ENCODE measurements around the gene LLGL2. TPM values are rescaled to one million over a fixed set of nuclear protein-coding genes. Genes with fewer than 3 reads are reported as not detected.

LLGL2 gene
- total RNA-seq, 1 experiment from 2014 or later, result 165 TPM

GRCh38 chr17:75584849-75585175, 59.3 kb downstream of the LLGL2 start:
- no peaks in the 10 kb centered on the region for H3K9me3 ChIP-seq
- Mint-ChIP-seq H3K27ac (ENCODE audit: unreplicated experiment) (no peak overlapping the region), H3K36me3 (ENCODE audit: insufficient read depth, unreplicated experiment) (peaks cover 15% of the 10 kb centered on the region), H3K4me3 (ENCODE audit: unreplicated experiment) (no peak overlapping the region), H3K27me3 (ENCODE audit: insufficient read depth, unreplicated experiment) (no peaks in the 10 kb centered on the region), H3K4me1 (ENCODE audit: low read depth, unreplicated experiment) (no peaks in the 10 kb centered on the region), H3K9me3 (ENCODE audit: unreplicated experiment) (peaks cover 11% of the 10 kb centered on the region)
- no peak overlapping the region for H3K4me3 ChIP-seq (ENCODE audit: low read depth, low read length)
- H3K27me3 ChIP-seq (replicated peaks; ENCODE audit: control insufficient read depth, insufficient read depth, low read length), result no peaks in the 10 kb centered on the region
- intact Hi-C loops (cut with micrococcal nuclease; ENCODE audit: unreplicated experiment), result loop anchor here (5.0 kb wide), 1 partner anchor 58 kb away; the partner anchor contains the start of gene LLGL2
- ChIA-PET CTCF (interaction anchor here (1.0 to 1.3 kb wide), 2 partner anchors 28 to 68 kb away, joined by 3 to 4 read pairs; partner anchors contain the start of gene TSEN54), POLR2A (no interaction called here)
- no peaks in the 10 kb centered on the region for H3K36me3 ChIP-seq (ENCODE audit: control insufficient read depth, insufficient read depth, low read length)
- no peak for DNase-seq
- no TSS peak for BruUV-seq (replicated peaks)
- no peak for TF ChIP-seq CTCF (IDR thresholded peaks at IDR 0.05; ENCODE audit: insufficient read depth in 1 of 2, low read depth in 1 of 2, low read length in 1 of 2, severe bottlenecking in 1 of 2, unreplicated experiment in 1 of 2)
- peaks cover 11% of the 10 kb centered on the region for H3K4me1 ChIP-seq

GRCh38 chr17:75587675-75588595, 62.4 kb downstream of the LLGL2 start, which contains the start of gene MYO15B:
MYO15B (plus strand) TSS chr17:75587800; CDS start chr17:75588058, 258 bp downstream.
- H3K9me3 Mint-ChIP-seq (ENCODE audit: unreplicated experiment), result no peaks in the 10 kb centered on the region
- intact Hi-C loops (cut with micrococcal nuclease; ENCODE audit: unreplicated experiment), result loop anchor here (2.0 to 5.0 kb wide), 2 partner anchors 61 to 73 kb away; partner anchors contain the start of genes CASKIN2 and LLGL2
- H3K27me3 Mint-ChIP-seq (ENCODE audit: insufficient read depth, unreplicated experiment), result no peaks in the 10 kb centered on the region
- POLR2A ChIA-PET, result interaction anchor here (1.3 kb wide), 1 partner anchor 61 kb away, joined by 3 read pairs; no protein-coding TSS in a partner anchor
- Histone ChIP-seq H3K27me3 (replicated peaks; ENCODE audit: control insufficient read depth, insufficient read depth, low read length) (no peaks in the 10 kb centered on the region), H3K9me3 (no peaks in the 10 kb centered on the region), H3K36me3 (ENCODE audit: control insufficient read depth, insufficient read depth, low read length) (no peaks in the 10 kb centered on the region), H3K4me1 (peaks cover 14% of the 10 kb centered on the region), H3K4me3 (ENCODE audit: low read depth, low read length) (no peak within 1 kb of the TSS)
- peaks cover 5% of the 10 kb centered on the region for H3K36me3 Mint-ChIP-seq (ENCODE audit: insufficient read depth, unreplicated experiment)
- H3K4me1 Mint-ChIP-seq (ENCODE audit: low read depth, unreplicated experiment), result no peaks in the 10 kb centered on the region
- no TSS peak for BruUV-seq (replicated peaks)
- H3K4me3 Mint-ChIP-seq (ENCODE audit: unreplicated experiment), result no peak within 1 kb of the TSS
- CTCF ChIA-PET, result interaction anchor here (0.8 kb wide), 1 partner anchor 23 kb away, joined by 5 read pairs; no protein-coding TSS in a partner anchor
- H3K27ac Mint-ChIP-seq (ENCODE audit: unreplicated experiment), result no peak within 1 kb of the TSS
- TF ChIP-seq CTCF (IDR thresholded peaks at IDR 0.05; ENCODE audit: insufficient read depth in 1 of 2, low read depth in 1 of 2, low read length in 1 of 2, severe bottlenecking in 1 of 2, unreplicated experiment in 1 of 2), result no peak
- DNase-seq, result no peak

- H3K27me3 Mint-ChIP-seq (ENCODE audit: insufficient read depth, unreplicated experiment), result no peaks in the 10 kb centered on the region
- Histone ChIP-seq H3K4me3 (ENCODE audit: low read depth, low read length) (no peak overlapping the region; the same call in 1 of the 2 replicates), H3K36me3 (ENCODE audit: control insufficient read depth, insufficient read depth, low read length) (no peaks in the 10 kb centered on the region), H3K27me3 (replicated peaks; ENCODE audit: control insufficient read depth, insufficient read depth, low read length) (no peaks in the 10 kb centered on the region), H3K4me1 (peaks cover 14% of the 10 kb centered on the region), H3K9me3 (no peaks in the 10 kb centered on the region)
- POLR2A ChIA-PET, result interaction anchor here (1.3 kb wide), 1 partner anchor 62 kb away, joined by 3 read pairs; no protein-coding TSS in a partner anchor
- no peak overlapping the region for H3K4me3 Mint-ChIP-seq (ENCODE audit: unreplicated experiment)
- no peak overlapping the region for H3K27ac Mint-ChIP-seq (ENCODE audit: unreplicated experiment)
- H3K4me1 Mint-ChIP-seq (ENCODE audit: low read depth, unreplicated experiment), result no peaks in the 10 kb centered on the region
- no peak for DNase-seq
- no TSS peak for BruUV-seq (replicated peaks)
- intact Hi-C loops (cut with micrococcal nuclease; ENCODE audit: unreplicated experiment), result loop anchor here (2.0 to 5.0 kb wide), 2 partner anchors 61 to 74 kb away; partner anchors contain the start of genes CASKIN2 and LLGL2
- CTCF ChIA-PET, result interaction anchor here (0.8 kb wide), 1 partner anchor 24 kb away, joined by 5 read pairs; no protein-coding TSS in a partner anchor
- no peaks in the 10 kb centered on the region for H3K9me3 Mint-ChIP-seq (ENCODE audit: unreplicated experiment)
- peaks cover 5% of the 10 kb centered on the region for H3K36me3 Mint-ChIP-seq (ENCODE audit: insufficient read depth, unreplicated experiment)
- no peak for TF ChIP-seq CTCF (IDR thresholded peaks at IDR 0.05; ENCODE audit: insufficient read depth in 1 of 2, low read depth in 1 of 2, low read length in 1 of 2, severe bottlenecking in 1 of 2, unreplicated experiment in 1 of 2)
Observed at GRCh38 chr17:75588596-75589011, 63.1 kb downstream of the LLGL2 start.

Data from Caco-2 (cell line).